ENCODE data around the gene PRDM2. TPM values are rescaled to one million over a fixed set of nuclear protein-coding genes. Genes with fewer than 3 reads are reported as not detected.

Gene PRDM2
- total RNA-seq, 5 donors from 2014 or later (not counting 1 experiment from before 2014, with no cell fraction given) = 93.3 to 162 (median 99.4) TPM

DNA sequence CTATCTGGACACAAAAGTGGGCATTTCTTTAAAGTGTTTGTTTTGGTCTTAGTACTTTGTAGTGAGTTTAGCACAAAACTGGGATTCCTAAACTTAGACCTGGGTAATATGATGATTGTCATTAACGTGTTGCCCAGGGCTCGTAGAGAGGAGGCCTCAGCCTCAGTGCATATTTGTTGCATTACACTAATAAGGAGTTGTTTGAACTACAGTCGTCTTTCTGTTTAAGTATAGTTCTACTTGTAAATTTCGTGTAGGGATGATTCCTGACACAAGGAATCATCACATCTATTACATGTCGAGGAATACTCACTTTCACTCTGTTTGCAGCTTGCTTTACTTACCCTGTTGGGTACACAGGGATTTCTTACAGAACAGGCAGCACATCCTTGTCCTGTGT is 85.0 kb downstream of the PRDM2 start:
- WGBS (ENCODE audit: insufficient coverage) = no CpG with 5 or more reads among the region's 5 CpGs
- Histone ChIP-seq H3K4me1 (ENCODE audit: control insufficient read depth in 1 of 2, extremely low read depth in 1 of 2, insufficient read depth in 2 of 2, low read length in 2 of 2) (peaks cover 0 to 8% of the 10 kb centered on the region in 2 experiments), H3K27ac (ENCODE audit: low read length) (no peak overlapping the region), H3K9me3 (no peaks in the 10 kb centered on the region), H3K36me3 (ENCODE audit: control insufficient read depth in 2 of 2, extremely low read depth in 1 of 2, insufficient read depth in 1 of 2, low read length in 1 of 2) (peaks cover 6 to 78% of the 10 kb centered on the region in 2 donors), H3K4me3 (ENCODE audit: control insufficient read depth in 1 of 2, extremely low read depth in 1 of 2, low read length in 1 of 2) (no peak overlapping the region), H3K27me3 (replicated peaks in 1 of 2; ENCODE audit: control insufficient read depth in 2 of 2, extremely low read depth in 1 of 2, insufficient read depth in 2 of 2, low read length in 1 of 2) (no peaks in the 10 kb centered on the region)
- ATAC-seq (replicated peaks in 1 of 4) (no peak), DNase-seq (no peak)
- ChIA-PET CTCF (no interaction called here), POLR2A (no interaction called here)
- no peaks in the 10 kb centered on the region for H3K9me3 Mint-ChIP-seq
- H3K4me1 Mint-ChIP-seq = peaks cover 70 to 81% (median 73%) of the 10 kb centered on the region in 3 donors
- H3K27ac Mint-ChIP-seq = no peak overlapping the region
- H3K27me3 Mint-ChIP-seq = no peaks in the 10 kb centered on the region
- no peak overlapping the region for H3K4me3 Mint-ChIP-seq
- H3K36me3 Mint-ChIP-seq = peaks cover 63% of the 10 kb centered on the region

DNA sequence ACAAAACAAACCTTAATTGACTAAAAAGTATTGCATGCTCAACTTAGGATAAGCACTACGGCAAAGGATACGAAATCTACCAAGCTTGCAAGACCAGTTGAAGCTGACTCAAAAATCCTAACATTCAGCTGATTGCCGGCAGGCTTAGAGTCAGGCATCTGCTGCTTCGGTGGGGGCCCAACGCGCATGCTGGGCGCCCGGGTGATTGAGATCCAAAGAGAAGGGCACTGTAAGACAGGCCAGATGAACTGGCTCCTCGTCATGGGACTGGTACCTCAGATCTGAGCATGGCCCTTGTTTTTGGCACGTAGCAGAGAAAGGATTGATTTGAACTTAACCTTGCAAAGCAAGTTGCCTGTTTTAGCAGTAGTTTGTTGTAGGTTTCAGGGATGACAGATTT is 86.6 kb downstream of the PRDM2 start:
- ChIA-PET CTCF (no interaction called here), POLR2A (interaction anchor here in 1 of 2 donors (0.7 kb wide), 1 partner anchor 83 kb away, joined by 3 read pairs; no protein-coding TSS in a partner anchor)
- Histone ChIP-seq H3K27me3 (replicated peaks in 1 of 2; ENCODE audit: control insufficient read depth in 2 of 2, extremely low read depth in 1 of 2, insufficient read depth in 2 of 2, low read length in 1 of 2) (no peaks in the 10 kb centered on the region), H3K9me3 (no peaks in the 10 kb centered on the region), H3K4me1 (ENCODE audit: control insufficient read depth in 1 of 2, extremely low read depth in 1 of 2, insufficient read depth in 2 of 2, low read length in 2 of 2) (peaks cover 0 to 15% of the 10 kb centered on the region in 2 experiments), H3K27ac (ENCODE audit: low read length) (no peak overlapping the region), H3K36me3 (ENCODE audit: control insufficient read depth in 2 of 2, extremely low read depth in 1 of 2, insufficient read depth in 1 of 2, low read length in 1 of 2) (peaks cover 14 to 73% of the 10 kb centered on the region in 2 donors), H3K4me3 (ENCODE audit: control insufficient read depth in 1 of 2, extremely low read depth in 1 of 2, low read length in 1 of 2) (no peak overlapping the region)
- H3K27me3 Mint-ChIP-seq = no peaks in the 10 kb centered on the region
- WGBS (ENCODE audit: insufficient coverage) = 95% methylated on average over 9 of the region's 10 CpGs
- no peak for ATAC-seq (replicated peaks in 1 of 4)
- H3K4me3 Mint-ChIP-seq = no peak overlapping the region
- DNase-seq = no peak
- H3K36me3 Mint-ChIP-seq = peaks cover 50% of the 10 kb centered on the region
- peaks cover 69 to 81% (median 71%) of the 10 kb centered on the region in 3 donors for H3K4me1 Mint-ChIP-seq
- no peak overlapping the region for H3K27ac Mint-ChIP-seq
- H3K9me3 Mint-ChIP-seq = no peaks in the 10 kb centered on the region

DNA sequence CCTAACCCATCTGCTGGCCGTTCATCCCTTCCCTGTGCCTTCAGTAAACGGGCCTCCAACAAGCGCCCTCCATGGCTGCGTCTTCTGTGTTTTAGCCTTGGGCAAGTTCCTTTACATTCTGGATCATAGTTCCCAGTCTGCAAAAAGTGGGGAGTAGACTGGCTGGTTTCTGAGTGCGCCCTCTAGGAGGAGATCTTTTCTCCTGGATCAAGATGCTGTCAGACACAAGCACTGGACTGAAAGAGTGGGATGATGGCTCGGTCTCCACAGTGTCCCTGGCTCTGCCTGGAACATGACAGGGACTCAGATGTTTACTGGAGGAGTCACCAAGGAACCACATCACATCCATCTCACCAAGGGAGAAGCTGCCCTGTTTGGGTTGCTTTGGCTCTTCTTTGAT is 88.8 kb downstream of the PRDM2 start:
- H3K4me3 Mint-ChIP-seq = no peak overlapping the region
- ChIA-PET POLR2A (interaction anchor here in 1 of 2 donors (1.1 kb wide), 1 partner anchor 40 kb away, joined by 4 read pairs; no protein-coding TSS in a partner anchor), CTCF (no interaction called here)
- Histone ChIP-seq H3K36me3 (ENCODE audit: control insufficient read depth in 2 of 2, extremely low read depth in 1 of 2, insufficient read depth in 1 of 2, low read length in 1 of 2) (peaks cover 15 to 62% of the 10 kb centered on the region in 2 donors), H3K4me3 (ENCODE audit: control insufficient read depth in 1 of 2, extremely low read depth in 1 of 2, low read length in 1 of 2) (no peak overlapping the region), H3K4me1 (ENCODE audit: control insufficient read depth in 1 of 2, extremely low read depth in 1 of 2, insufficient read depth in 2 of 2, low read length in 2 of 2) (peaks cover 0 to 17% of the 10 kb centered on the region in 2 experiments), H3K27me3 (replicated peaks in 1 of 2; ENCODE audit: control insufficient read depth in 2 of 2, extremely low read depth in 1 of 2, insufficient read depth in 2 of 2, low read length in 1 of 2) (no peaks in the 10 kb centered on the region), H3K27ac (ENCODE audit: low read length) (no peak overlapping the region), H3K9me3 (no peaks in the 10 kb centered on the region)
- H3K27ac Mint-ChIP-seq = no peak overlapping the region
- peaks cover 56 to 75% (median 58%) of the 10 kb centered on the region in 3 donors for H3K4me1 Mint-ChIP-seq
- H3K36me3 Mint-ChIP-seq = peaks cover 45% of the 10 kb centered on the region
- no peaks in the 10 kb centered on the region for H3K27me3 Mint-ChIP-seq
- no peaks in the 10 kb centered on the region for H3K9me3 Mint-ChIP-seq
- no peak for ATAC-seq (replicated peaks in 1 of 4)
- WGBS (ENCODE audit: insufficient coverage) = 96% methylated on average over 4 of the region's 6 CpGs
- DNase-seq = no peak

- Histone ChIP-seq H3K4me3 (ENCODE audit: control insufficient read depth in 1 of 2, extremely low read depth in 1 of 2, low read length in 1 of 2) (no peak overlapping the region), H3K9me3 (no peaks in the 10 kb centered on the region), H3K36me3 (ENCODE audit: control insufficient read depth in 2 of 2, extremely low read depth in 1 of 2, insufficient read depth in 1 of 2, low read length in 1 of 2) (peaks cover 19 to 55% of the 10 kb centered on the region in 2 donors), H3K4me1 (ENCODE audit: control insufficient read depth in 1 of 2, extremely low read depth in 1 of 2, insufficient read depth in 2 of 2, low read length in 2 of 2) (peaks cover 0 to 17% of the 10 kb centered on the region in 2 experiments), H3K27me3 (replicated peaks in 1 of 2; ENCODE audit: control insufficient read depth in 2 of 2, extremely low read depth in 1 of 2, insufficient read depth in 2 of 2, low read length in 1 of 2) (no peaks in the 10 kb centered on the region), H3K27ac (ENCODE audit: low read length) (no peak overlapping the region)
- Mint-ChIP-seq H3K4me1 (peaks cover 52 to 76% (median 62%) of the 10 kb centered on the region in 3 donors), H3K27me3 (no peaks in the 10 kb centered on the region), H3K36me3 (peaks cover 53% of the 10 kb centered on the region), H3K27ac (peak overlapping the region; percentile 22 to 83), H3K9me3 (no peaks in the 10 kb centered on the region), H3K4me3 (no peak overlapping the region)
- DNase-seq = peak in 7 of 35 experiments; percentile 13 to 23 (median 20)
- POLR2A ChIA-PET = no interaction called here
- 94% methylated on average over 9 of the region's 13 CpGs for WGBS (ENCODE audit: insufficient coverage)
- ATAC-seq (replicated peaks in 1 of 4) = peak in 3 of 4 experiments; percentile 33 to 49 (median 46)
- CTCF ChIA-PET = no interaction called here
Observed at GRCh38 chr1:13790290-13791030, 90.5 kb downstream of the PRDM2 start.

- no peaks in the 10 kb centered on the region for H3K9me3 Mint-ChIP-seq
- H3K9me3 ChIP-seq = no peaks in the 10 kb centered on the region
- no peak for ATAC-seq (replicated peaks in 1 of 4)
- peak overlapping the region in 1 of 2 donors; percentile 5 for H3K27ac Mint-ChIP-seq
- H3K36me3 Mint-ChIP-seq = peaks cover 53% of the 10 kb centered on the region
- no peaks in the 10 kb centered on the region for H3K27me3 ChIP-seq (replicated peaks in 1 of 2; ENCODE audit: control insufficient read depth in 2 of 2, extremely low read depth in 1 of 2, insufficient read depth in 2 of 2, low read length in 1 of 2)
- ChIA-PET POLR2A (no interaction called here), CTCF (no interaction called here)
- H3K4me3 Mint-ChIP-seq = no peak overlapping the region
- no peaks in the 10 kb centered on the region for H3K27me3 Mint-ChIP-seq
- peaks cover 19 to 54% of the 10 kb centered on the region in 2 donors for H3K36me3 ChIP-seq (ENCODE audit: control insufficient read depth in 2 of 2, extremely low read depth in 1 of 2, insufficient read depth in 1 of 2, low read length in 1 of 2)
- WGBS (ENCODE audit: insufficient coverage) = 100% methylated on average over 5 of the region's 6 CpGs
- no peak for DNase-seq
- H3K27ac ChIP-seq (ENCODE audit: low read length) = no peak overlapping the region
- no peak overlapping the region for H3K4me3 ChIP-seq (ENCODE audit: control insufficient read depth in 1 of 2, extremely low read depth in 1 of 2, low read length in 1 of 2)
- H3K4me1 ChIP-seq (ENCODE audit: control insufficient read depth in 1 of 2, extremely low read depth in 1 of 2, insufficient read depth in 2 of 2, low read length in 2 of 2) = peaks cover 2 to 17% of the 10 kb centered on the region in 2 experiments
- peaks cover 61 to 85% (median 70%) of the 10 kb centered on the region in 3 donors for H3K4me1 Mint-ChIP-seq
Observed at GRCh38 chr1:13792419-13792818, 92.4 kb downstream of the PRDM2 start.

GRCh38 chr1:13793088-13793730 is 93.2 kb downstream of the PRDM2 start:
- no peak overlapping the region for H3K27ac ChIP-seq (ENCODE audit: low read length)
- no peaks in the 10 kb centered on the region for H3K9me3 Mint-ChIP-seq
- H3K4me1 Mint-ChIP-seq = peaks cover 63 to 84% (median 70%) of the 10 kb centered on the region in 3 donors
- H3K4me1 ChIP-seq (ENCODE audit: control insufficient read depth in 1 of 2, extremely low read depth in 1 of 2, insufficient read depth in 2 of 2, low read length in 2 of 2) = peaks cover 2 to 20% of the 10 kb centered on the region in 2 experiments
- no peaks in the 10 kb centered on the region for H3K27me3 Mint-ChIP-seq
- no peaks in the 10 kb centered on the region for H3K27me3 ChIP-seq (replicated peaks in 1 of 2; ENCODE audit: control insufficient read depth in 2 of 2, extremely low read depth in 1 of 2, insufficient read depth in 2 of 2, low read length in 1 of 2)
- ChIA-PET POLR2A (no interaction called here), CTCF (no interaction called here)
- ATAC-seq (replicated peaks in 1 of 4) (no peak), DNase-seq (no peak)
- H3K36me3 Mint-ChIP-seq = peaks cover 47% of the 10 kb centered on the region
- peaks cover 19 to 53% of the 10 kb centered on the region in 2 donors for H3K36me3 ChIP-seq (ENCODE audit: control insufficient read depth in 2 of 2, extremely low read depth in 1 of 2, insufficient read depth in 1 of 2, low read length in 1 of 2)
- H3K4me3 ChIP-seq (ENCODE audit: control insufficient read depth in 1 of 2, extremely low read depth in 1 of 2, low read length in 1 of 2) = no peak overlapping the region
- no peaks in the 10 kb centered on the region for H3K9me3 ChIP-seq
- peak overlapping the region in 1 of 2 donors; percentile 45 for H3K27ac Mint-ChIP-seq
- no peak overlapping the region for H3K4me3 Mint-ChIP-seq
- 82% methylated on average over 11 of the region's 14 CpGs for WGBS (ENCODE audit: insufficient coverage)
